ENCODE results near the gene PTPRK.

Gene PTPRK

DNA sequence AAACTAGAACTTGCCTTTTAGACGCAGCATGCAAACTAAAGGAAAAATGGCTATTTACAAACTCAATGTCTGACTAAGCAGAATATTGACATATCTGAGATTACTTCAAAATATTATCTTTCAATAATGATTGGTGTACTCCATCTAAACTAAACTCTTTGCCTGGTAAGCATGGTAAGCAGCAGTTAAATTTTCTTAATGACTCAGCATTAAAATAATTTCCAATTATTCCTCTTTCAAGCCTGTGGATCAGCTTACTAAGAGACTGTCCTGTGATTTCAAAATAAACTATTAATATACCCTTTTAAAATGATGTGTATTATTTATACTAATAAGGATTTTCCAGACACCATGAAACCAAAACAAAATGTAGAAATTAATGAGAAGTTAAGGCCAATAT lies 392.7 kb downstream of the PTPRK start:
- no peak for DNase-seq

DNA sequence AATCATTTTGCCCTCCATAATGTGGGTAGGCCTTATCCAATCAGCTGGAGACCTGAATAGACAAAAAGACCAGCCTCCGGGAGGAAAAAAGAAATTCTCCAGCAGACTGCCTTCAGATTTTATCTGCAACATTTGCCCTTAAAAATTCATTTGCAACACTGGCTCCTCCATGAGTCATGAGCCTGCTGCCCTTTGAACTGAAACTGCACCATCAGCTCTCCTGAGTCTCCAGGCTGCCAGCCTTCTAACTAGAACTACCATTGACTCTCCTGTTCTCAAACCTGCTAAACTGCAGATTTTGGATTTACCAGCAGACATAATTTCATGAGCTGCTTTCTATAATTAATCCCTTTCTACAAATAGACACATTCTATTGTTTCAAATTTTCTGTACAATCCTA lies 395.7 kb downstream of the PTPRK start:
- DNase-seq = no peak

DNA sequence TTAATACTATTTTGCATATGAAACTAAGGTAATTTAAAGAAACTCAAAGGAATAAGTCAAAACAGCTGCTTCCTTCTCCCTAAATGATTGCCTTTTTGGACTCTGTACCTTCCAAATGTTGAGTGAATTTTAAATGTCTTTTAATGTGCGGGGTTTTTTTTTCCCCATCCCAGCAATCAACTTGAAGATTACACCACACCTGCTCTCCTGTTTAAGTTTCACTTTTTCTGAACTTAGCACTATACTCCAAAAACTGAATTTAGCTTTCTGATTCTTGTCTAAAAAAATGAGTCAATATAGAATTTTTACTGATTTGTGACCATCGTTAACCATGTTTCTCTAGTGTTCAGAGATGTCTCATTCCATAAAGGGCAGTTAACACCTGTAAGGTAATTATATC lies 398.8 kb downstream of the PTPRK start:
- DNase-seq = no peak

DNA sequence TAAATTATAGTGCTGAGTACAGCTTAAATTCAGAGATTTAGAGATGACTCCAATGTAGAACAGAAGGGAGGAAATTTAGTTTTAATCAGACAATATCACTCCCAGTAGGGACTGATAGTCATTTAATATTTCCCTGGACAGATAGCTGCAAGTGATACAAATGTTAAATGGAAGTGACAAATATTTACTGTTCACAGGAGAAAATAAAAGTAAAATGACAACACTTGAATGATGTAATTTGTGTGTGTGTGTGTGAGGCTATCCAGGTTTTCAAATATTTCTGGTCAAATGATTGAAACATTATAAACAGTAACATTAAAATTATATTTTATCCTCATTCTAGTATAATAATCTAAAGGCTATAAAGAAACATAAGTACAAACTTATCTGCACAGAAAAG lies 399.2 kb downstream of the PTPRK start:
- DNase-seq = no peak

DNA sequence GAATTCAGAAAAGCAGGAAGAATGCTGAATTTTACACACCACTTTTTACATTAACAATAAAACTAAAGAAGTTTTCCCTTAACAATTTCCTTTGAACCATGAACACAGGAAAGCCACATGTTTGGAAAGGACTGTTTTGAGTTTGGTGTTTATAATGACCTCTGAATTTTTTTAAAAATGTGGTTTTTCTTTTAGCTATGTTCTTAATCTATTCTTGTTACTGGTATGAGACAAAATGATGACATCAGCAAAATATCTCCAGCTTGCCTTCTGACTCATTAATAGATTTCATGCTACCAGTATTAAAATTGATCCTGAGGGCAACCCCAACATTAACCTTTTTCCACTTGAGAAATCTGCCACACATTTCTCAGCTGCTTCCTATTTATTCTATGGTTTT lies 402.0 kb downstream of the PTPRK start:
- no peak for DNase-seq

DNA sequence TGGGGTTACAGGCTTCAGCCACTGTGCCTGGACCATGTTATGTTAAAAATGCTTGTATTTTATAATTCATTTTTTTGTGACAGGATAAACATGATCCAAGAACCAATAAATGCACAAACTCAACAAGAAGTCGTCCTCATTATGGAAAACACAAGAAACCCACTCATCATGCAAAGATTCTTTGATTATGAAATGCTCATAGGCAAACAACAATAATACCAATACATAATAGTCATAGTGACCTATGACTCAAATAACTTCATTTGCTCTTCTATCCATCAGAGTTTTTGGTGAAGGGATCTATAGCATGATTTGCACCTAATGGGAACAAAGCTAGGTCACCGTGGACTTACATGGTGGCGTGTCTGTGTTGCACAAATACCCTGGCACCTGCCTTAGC lies 402.5 kb downstream of the PTPRK start:
- no peak for DNase-seq

DNA sequence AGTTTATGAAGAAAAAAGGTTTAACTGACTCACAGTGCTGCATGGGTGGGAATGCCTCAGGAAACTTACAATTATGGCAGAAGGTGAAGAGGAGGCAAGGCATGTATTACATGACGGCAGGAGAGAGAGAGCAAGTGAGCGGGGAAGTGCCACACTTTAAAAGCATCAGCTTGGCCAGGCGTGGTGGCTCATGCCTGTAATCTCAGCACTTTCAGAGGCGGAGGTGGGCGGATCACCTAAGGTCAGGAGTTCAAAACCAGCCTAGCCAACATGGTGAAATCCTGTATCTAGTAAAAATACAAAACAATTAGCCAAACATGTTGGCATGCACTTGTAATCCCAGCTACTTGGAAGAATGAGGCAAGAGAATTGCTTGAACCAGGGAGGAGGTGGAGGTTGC lies 406.2 kb downstream of the PTPRK start:
- no peak for DNase-seq

DNA sequence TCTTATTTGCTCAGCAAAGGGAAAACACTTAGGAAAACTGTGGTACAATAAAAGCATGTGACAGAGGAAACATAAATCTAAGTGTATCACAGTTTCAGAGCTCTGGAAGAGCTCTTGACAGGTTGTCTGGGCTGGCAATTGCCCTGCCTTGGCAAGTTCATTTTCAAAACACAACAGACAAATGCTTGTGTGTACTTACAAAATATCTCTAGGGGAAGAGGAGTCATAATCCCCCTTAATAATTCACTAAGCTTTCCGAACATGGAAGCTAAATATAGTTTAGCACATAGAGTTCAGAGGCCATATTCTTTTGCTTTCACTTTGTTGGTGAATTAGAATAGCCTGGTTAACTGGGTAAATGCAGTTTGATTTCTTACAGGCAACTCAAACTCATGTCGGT lies 407.9 kb downstream of the PTPRK start:
- no peak for DNase-seq

DNA sequence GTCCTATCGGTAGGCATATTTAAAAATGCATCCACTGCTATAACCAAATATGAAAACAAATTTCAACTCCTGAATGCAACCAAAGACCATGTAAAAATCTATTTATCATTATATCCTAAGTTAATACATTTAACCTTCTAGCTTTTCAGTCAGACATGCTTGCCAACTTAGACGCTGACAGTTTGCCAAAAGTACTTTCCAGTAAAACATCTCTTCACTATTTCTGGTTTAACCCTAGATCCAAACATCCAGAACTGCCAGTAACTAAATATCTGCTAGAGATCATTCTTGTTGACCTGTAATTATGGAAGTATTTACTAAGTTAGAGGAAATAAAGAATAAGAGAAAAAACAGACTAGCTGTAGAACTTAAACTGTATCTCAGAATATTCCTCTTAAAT lies 409.3 kb downstream of the PTPRK start:
- no peak for DNase-seq

DNA sequence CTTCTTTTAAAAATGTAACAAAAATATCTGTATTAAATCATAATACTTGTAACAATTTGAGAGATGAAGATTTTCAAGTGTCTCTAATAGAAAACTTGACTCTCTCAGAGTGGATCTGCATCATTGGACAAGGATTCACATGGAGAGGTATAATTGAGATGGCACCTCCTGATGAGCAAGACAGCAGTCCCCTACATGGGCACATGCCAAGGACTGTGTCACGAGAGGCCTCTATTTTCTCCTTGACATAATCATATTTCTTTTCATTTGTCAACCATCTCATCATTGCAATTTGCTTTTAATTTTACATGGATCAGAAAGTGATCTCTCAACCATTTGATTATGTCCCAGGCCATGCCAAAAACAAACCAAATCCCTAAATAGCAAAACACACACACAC lies 412.7 kb downstream of the PTPRK start:
- DNase-seq = no peak

DNA sequence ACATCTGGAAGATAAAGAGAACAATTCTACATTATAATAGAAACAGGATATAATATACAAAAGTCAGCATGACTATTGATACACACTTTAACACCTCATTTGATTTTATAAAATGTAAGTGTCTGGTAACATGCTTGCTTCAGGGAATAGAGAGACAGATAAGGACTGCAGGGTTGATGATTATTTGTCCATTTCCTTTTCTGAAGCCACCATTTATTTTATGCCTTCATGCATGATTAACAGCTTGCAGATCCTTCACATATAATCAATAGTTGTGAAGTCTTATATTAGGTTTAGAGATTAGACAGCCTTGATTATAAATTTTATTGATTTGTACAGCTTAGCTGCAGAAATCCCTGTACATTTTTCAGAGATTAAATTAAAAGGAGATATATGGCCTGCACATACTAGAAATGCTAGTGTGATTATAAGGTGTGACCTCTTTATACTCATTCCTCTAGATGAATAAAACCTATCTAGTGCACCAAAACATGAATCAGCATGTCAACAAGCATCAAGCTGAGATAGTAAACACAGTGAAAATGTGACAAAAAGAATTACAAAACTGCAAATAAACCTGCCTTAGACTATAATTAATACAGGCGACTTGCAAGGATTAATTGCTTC lies 420.7 kb downstream of the PTPRK start:
- DNase-seq = no peak

DNA sequence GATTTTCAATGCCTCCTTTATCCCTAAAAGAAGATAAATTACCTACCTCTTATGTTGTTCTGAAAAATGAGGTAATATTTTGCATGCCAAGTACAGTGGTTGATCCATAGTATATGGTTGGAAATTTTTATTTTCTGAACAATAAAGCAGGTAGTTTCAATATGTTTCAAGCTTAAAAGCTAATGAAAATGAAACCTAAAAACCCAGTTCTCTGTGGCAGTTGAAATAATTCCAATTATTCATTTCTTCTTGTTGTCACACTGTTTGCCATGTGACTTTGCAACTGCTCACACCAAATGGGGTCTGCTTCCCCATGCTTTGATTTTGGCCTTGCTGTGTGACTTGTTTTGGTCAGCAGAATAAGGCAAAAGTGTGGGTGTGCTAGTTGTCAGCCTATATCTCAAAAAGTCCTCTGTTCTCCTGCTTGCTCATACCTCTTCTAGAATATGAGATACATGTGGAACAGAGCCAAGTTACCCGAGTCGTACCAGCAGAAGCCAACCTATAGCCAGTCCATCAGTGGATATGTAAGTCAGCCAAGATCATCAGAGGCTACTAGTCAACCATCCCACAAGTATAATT lies 422.3 kb downstream of the PTPRK start:
- DNase-seq = no peak

DNA sequence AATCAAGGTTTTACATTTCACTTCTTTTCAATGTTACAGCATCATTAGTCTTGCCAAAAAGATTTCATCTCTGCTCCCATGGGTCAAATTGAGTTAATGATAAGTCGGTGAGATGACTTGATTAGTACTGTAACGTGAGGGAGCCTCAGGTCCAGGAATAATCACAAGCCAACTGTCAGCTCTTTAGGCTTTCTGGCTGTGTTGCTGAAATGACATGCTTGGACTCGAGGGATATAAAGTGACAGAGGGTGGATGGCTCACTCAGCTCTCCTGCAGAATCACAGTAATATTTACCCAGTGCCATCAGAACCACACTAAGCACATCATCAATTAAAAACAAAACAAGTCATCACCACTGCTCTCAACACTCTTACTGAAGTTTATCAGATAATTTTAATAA lies 423.4 kb downstream of the PTPRK start:
- DNase-seq = no peak

DNA sequence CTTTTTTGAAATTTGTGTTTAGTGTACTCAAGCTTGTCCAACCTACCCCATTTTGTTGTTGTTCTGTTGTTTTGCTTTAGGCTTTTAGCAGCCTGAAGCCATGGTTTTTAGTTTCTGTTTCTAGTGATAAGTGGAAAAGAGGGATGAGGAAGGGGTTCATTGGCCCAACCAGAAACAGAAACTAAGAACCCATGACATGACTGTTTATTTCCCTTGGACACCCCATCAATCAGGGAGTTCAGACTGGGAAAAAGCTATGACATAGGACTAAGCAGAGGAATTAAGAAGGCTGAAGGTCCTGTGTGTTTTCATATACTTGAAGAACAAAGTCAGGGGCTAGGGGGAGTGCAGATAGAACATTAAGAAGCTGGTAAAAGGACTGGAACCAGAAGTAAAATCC lies 425.0 kb downstream of the PTPRK start:
- no peak for DNase-seq

DNA sequence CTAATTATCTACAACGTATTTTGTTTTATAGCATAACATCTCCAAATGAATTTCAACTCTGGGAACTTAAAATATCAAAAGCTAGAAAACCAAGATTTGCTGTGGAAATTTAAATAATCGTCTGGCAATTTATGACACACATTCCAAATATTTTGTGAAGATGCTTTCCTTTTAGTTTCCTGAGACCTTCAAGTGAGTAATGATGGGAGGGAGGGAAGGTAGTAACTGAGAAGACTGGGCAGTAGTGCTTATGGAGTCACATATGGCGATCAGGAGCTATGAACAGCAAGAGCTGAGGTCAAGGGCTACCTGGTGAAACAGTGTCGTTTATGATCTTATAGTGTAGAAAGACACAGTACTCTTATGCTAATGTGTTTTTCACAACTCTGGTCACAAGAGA lies 441.4 kb downstream of the PTPRK start:
- DNase-seq = no peak

DNA sequence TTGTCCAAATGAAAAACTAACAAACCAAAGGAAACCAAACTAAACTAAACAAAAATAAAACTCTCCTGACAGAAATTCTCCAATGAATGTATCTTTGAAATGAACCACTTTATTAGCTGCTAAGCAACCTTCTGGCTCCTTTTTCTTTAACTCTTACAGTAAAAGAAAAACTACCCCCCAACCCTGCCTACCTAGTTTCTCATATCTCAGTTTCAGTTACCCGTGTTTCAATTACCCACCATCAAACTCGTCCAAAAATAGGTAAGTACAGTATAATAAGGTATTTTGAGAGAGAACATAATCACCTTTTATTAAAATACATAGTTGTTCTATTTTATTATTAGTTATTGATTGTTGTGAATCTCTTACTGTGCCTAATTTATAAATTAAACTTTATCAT lies 442.1 kb downstream of the PTPRK start:
- DNase-seq = no peak

DNA sequence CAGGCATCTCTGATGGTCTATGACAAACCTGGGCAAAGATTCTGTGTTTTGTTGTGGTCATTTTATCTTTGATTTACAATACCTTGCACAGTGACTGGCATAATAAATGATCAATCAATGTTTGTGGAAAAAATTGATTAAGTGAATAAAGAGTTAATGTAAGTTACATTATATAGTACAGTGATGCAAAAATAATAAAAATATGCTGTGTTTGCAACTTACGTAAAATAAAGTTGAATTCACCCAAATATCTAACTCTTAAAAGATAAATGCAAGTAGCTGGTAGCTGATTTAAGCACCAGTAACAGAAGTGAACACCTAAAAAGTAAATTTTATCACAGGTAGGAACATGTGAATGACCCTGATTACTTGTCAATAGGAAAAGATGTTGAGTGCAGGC lies 443.6 kb downstream of the PTPRK start:
- no peak for DNase-seq

DNA sequence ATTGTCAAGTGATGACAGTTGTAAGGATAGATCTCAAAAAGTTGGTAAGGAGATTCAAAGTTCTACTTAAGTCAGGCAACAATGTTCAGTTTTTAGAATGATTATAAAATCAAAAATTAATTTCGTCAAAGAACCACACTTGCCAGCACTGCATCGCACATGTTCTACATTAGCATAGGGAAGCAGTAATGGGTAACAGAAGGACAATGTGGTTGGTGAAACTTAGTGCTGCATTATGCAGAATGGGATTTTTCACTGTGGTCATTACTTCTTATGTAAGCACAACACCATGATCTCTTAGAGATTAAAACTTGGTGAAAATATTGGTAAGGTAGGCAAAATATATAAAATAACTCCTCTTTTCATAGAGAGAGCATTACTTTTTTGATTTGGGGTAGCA lies 445.8 kb downstream of the PTPRK start:
- no peak for DNase-seq

DNA sequence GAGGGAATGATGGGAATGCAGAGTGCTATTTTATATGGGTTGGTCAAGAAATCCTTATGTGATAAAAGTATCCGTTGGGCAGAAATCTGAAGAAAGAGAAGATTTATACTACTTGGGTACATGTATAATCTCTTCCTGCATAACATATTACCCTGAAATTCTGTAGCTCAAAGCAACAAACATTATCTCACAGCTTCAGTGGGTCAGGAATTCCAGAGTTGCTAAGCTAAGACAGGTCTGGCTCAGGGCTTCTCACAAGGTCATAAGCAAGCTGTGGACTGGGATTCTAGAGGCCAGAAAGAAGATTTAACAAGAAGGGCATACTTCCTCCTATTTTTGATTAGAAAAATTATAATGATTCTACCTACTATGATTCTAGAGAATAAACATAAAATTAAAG lies 447.0 kb downstream of the PTPRK start:
- DNase-seq = no peak

DNA sequence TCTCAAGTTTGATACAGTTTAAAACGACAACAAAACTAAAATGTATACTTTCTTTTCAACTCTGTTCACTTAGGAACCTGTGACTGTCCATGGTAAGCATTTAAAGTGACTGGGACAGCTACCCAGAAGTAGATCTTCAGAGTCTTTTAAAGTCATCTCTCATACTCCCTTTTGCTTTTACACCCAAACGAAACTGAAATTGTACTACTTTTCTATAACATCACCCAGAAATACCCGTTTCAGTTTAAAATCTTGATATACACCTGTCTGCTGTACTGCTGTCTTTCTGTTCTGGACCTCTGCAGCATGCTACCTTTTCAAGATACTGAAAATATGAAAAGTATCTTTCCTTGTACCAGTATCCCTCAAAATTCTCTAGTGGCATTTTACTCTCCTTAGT lies 449.2 kb downstream of the PTPRK start:
- no peak for DNase-seq

DNA sequence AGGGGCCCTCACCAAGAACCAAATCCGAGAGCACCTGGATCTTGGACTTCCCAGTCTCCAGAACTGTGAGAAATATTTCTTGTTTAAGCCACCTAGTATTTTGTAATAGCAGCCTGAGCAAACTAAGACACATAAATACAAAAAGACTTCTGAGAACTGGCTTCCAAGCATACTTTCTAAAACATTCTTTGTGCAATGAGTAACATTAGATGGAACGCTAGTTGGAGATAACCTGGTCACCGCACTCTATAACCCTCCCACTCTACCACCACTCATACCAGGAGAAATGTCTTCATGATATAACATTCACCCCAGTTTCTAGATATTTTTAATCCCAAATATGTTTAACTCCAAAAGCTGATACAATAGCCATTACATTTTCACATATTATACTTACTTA lies 450.0 kb downstream of the PTPRK start:
- no peak for DNase-seq

DNA sequence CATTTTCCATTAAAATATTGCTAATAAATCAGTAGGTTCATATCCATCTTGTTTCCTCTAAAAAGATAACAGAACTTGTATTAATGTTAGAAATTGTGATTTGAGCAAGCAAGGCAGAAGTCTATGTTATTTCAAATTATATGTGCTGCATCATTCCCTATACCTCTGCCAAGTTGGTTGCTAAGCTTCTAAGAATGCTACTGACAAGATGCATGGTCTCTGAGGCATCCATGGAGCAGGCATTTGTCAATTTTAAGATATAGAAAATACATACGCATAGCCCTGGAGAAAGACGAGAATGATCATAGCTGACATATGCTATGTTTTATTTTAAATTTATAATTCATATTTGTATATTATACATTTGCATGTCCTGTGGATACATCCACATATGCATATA lies 451.2 kb downstream of the PTPRK start:
- DNase-seq = no peak

DNA sequence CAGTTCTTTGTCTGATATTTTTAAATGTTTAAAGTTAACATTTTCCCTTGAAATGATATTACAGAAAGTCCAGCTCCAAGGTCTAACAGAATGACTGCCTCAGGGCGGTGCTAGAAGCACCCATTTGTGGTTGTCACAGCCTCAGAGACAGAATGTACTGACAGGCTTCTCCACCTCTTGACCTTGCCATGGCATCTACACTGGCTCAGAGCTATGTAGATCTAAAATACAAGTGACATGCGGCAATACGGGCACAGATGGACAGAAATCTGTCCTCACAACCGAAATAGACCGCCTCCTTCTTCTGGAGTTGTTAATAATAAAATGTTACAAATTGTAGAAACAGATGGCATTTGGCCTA lies 452.3 kb downstream of the PTPRK start:
- no peak for DNase-seq

DNA sequence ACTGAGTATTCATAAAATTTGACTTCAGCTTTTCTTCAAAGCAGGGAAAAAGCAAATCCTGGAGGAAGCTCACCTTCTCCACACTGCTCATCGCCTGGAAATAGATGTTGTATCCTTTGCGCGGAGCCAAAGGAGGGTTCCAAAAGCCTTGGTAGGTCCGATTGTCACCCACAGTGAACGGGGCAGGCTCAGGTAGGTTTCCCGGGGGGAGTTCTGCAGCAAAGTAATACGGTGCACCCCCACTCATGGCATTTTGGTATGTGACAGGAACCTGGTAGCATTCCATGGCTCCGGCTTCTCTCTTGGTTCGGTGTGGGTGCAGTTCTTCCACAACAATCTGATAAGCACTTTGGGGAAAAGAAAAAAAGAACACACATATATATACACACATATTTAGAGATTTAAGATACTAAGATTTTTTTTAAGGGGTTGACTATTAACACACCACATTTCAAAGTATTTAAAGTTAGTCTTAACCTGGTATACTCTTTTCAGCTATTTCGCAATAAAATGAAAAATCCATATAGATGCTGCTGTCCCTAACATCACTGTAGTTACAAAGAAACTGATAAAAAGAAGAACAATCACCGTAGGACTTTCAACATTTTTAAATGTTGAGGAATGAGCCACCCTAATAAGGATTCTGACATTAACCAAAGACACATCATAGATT lies 452.8 kb downstream of the PTPRK start:
- no peak for DNase-seq

DNA sequence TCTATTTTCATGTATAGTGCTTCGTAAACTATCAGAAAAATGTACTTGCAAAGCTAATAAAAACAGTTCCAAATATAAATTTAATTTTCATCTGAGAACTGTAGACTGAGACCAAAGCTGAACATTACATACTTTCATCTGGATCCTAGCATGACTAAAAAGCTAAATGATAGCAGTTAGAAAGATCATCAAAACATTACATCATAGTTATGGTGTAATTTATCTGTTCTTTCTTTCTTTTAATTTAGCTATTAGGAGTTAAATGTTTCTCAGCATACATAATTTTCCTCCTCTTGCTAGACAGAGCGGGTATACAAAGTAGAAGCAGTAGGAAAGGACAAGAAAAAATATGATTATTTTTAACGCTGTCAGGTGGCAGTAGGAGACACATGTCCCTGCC lies 455.3 kb downstream of the PTPRK start:
- no peak for DNase-seq
